Colonic mucosa (tissue), 4 donors: ENCODE data around the gene OGFRL1. TPM values are rescaled to one million over a fixed set of nuclear protein-coding genes. Genes with fewer than 3 reads are reported as not detected.

Source experiments
- DNase-seq: peaks from one replicate; pipeline ENCODE4 v3.0.0-alpha.2; 2020
- H3K27ac ChIP-seq: fragments of 200-600 bp; one replicate; pipeline ENCODE4 v1.8.0; 2021
- H3K27me3 ChIP-seq: fragments of 200-600 bp; one replicate; pipeline ENCODE4 v1.8.0; 2021
- H3K36me3 ChIP-seq: fragments of 200-600 bp; one replicate; pipeline ENCODE4 v1.8.0; 2021
- H3K4me1 ChIP-seq: fragments of 200-600 bp; one replicate; pipeline ENCODE4 v1.8.0; 2021; ENCODE audit warnings: mild to moderate bottlenecking
- H3K4me3 ChIP-seq: fragments of 200-600 bp; one replicate; pipeline ENCODE4 v1.8.0; 2021
- H3K9ac ChIP-seq, 2 donors: one replicate each; pipeline ENCODE4 v1.7.0; 2013; ENCODE audit warnings: control low read depth in 2 of 2, low read depth in 2 of 2, low read length in 2 of 2
- H3K9me3 ChIP-seq: fragments of 200-600 bp; one replicate; pipeline ENCODE4 v1.8.0; 2021
- CTCF ChIP-seq: fragments of 200-600 bp; IDR thresholded peaks from one replicate; pipeline ENCODE4 v1.8.0; 2022; ENCODE audit warnings: antibody characterized with exemption, mild to moderate bottlenecking
- intact Hi-C: fragments of 100-400 bp; cut with DNase I; formaldehyde crosslinking; loops from one replicate; pipeline ENCODE4 v1.14.1; 2022
- total RNA-seq, 2 donors: library from RNA; stranded (reverse); fragmentation: NEBNext Ultra II Directional in 1 of 2; extraction: Animal tissue kit (Norgen Biotek cat#: 25700) in 1 of 2; gene quantifications; one replicate each; pipeline ENCODE4 v1.2.1, GENCODE V29; 2021
- donor health status: healthy.
- donor health status: DM: no; HTN: no; CAD: no.
- donor health status: DM: no; HTN: no; CAD: no.

OGFRL1 gene
- total RNA-seq, 2 donors from 2014 or later: 3.2 to 5.3 TPM

- DNase-seq: no peak
- intact Hi-C loops: no loop called here
- no peaks in the 10 kb centered on the region for H3K27me3 ChIP-seq
- H3K9ac ChIP-seq: no peak overlapping the region
- H3K4me1 ChIP-seq: no peaks in the 10 kb centered on the region
- H3K4me3 ChIP-seq: no peak overlapping the region
- H3K9me3 ChIP-seq: no peaks in the 10 kb centered on the region
- no peak overlapping the region for H3K27ac ChIP-seq
- no peaks in the 10 kb centered on the region for H3K36me3 ChIP-seq
- TF ChIP-seq CTCF: no peak
Measured at GRCh38 chr6:71277926-71278600, 10.5 kb upstream of the OGFRL1 start.

GRCh38 chr6:71279321-71279720, 9.3 kb upstream of the OGFRL1 start:
- intact Hi-C loops: no loop called here
- Histone ChIP-seq H3K27me3 (no peaks in the 10 kb centered on the region), H3K4me1 (no peaks in the 10 kb centered on the region), H3K36me3 (no peaks in the 10 kb centered on the region), H3K4me3 (no peak overlapping the region), H3K27ac (no peak overlapping the region), H3K9me3 (no peaks in the 10 kb centered on the region), H3K9ac (no peak overlapping the region)
- no peak for DNase-seq
- no peak for TF ChIP-seq CTCF

- Histone ChIP-seq H3K4me1 (no peaks in the 10 kb centered on the region), H3K27ac (no peak overlapping the region), H3K27me3 (no peaks in the 10 kb centered on the region), H3K36me3 (no peaks in the 10 kb centered on the region), H3K9ac (no peak overlapping the region), H3K4me3 (no peak overlapping the region), H3K9me3 (no peaks in the 10 kb centered on the region)
- intact Hi-C loops: no loop called here
- no peak for DNase-seq
- TF ChIP-seq CTCF: no peak
Measured at GRCh38 chr6:71279740-71280139, 8.9 kb upstream of the OGFRL1 start.

GRCh38 chr6:71280701-71281100, 7.9 kb upstream of the OGFRL1 start:
- Histone ChIP-seq H3K4me1 (no peaks in the 10 kb centered on the region), H3K9me3 (no peaks in the 10 kb centered on the region), H3K9ac (no peak overlapping the region), H3K27ac (no peak overlapping the region), H3K27me3 (no peaks in the 10 kb centered on the region), H3K4me3 (no peak overlapping the region), H3K36me3 (no peaks in the 10 kb centered on the region)
- DNase-seq: no peak
- intact Hi-C loops: no loop called here
- no peak for TF ChIP-seq CTCF

- Histone ChIP-seq H3K36me3 (no peaks in the 10 kb centered on the region), H3K4me3 (no peak overlapping the region), H3K4me1 (no peaks in the 10 kb centered on the region), H3K9me3 (no peaks in the 10 kb centered on the region), H3K9ac (no peak overlapping the region), H3K27ac (no peak overlapping the region), H3K27me3 (no peaks in the 10 kb centered on the region)
- intact Hi-C loops: no loop called here
- no peak for TF ChIP-seq CTCF
- no peak for DNase-seq
Measured at GRCh38 chr6:71284785-71285184, 3.8 kb upstream of the OGFRL1 start.
